Measurements from ENCODE around the gene RNF187.

Gene RNF187

DNA sequence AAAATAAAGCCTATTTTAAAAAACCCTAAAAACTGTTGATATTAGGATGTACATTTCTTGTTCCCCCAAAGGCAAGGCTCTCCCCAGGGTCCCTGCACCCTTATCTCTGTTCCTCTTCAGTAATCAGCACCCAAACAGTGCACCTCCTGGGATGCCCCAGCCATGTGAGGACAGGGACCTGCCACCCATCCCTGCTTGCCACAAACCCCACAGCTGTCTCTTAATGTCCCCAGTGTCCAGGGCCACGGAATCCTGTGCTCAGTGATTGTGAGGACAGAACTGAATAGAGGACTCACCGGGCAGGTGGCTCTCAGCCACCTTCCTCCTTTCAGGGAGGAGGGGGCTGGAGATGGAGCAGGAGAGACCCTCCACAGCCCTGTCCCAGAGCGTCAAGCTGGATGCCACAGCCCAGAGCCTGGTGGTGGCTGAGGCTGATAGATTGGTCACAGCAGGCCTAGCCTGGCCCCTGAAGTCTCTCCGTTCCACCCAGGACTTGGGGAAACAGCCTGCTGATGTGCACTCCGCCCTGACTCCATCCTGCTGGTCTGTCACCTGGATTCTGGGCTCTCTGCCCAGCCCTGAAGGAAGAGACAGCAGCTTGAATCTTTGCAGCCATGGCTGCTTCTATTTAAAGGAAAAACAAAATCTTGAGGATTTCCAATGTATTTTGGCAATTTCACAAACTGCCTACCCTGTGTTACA lies 23.1 kb downstream of the RNF187 start:
- no peak for DNase-seq (ENCODE audit: low read depth)

GRCh38 chr1:228510803-228511413 lies 23.7 kb downstream of the RNF187 start:
- DNase-seq (ENCODE audit: low read depth), result no peak

DNA sequence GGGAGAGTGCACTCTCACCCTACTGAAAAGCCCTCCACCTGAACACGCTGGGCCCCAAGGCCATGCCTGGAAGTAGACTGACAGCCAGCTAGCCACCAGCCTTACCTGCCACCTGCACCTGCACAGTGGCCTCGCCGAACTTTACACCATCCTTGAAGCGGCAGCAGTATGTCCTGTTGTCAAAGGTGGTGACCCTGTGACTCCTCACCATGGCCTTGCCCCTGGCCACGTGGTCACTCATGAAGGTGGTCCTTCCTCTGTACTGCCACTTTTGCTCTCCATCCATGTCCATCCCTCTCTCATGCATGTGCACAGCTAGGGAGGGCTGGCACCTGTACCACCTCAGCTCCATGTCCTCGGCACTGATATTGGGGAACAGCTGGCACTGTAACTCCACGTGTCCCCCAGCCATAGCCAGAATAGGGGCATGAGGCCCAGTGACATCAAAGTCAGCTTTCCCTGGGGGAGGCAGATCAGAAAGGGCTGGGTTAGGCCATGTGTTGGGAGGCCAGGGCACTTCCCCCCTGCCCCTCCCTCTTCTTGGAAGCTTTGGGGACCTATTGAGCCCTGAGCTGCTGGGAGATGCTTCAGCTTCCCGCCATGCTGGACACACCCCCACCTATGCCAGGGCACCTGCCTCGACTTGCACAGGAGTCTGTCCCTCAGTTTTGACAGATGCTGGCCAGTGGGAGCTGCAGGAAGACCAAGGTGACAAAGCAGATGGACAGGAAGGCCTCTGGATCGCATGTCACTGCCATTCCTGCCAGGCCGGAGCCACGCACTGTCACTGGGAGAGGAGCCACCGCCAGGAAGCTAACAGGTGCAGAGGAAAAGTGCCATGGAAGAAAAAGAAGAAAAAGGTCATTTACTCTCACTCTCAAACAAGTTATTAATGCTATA lies 24.6 kb downstream of the RNF187 start:
- DNase-seq (ENCODE audit: low read depth), result no peak

GRCh38 chr1:228512781-228513198 lies 25.6 kb downstream of the RNF187 start:
- DNase-seq (ENCODE audit: low read depth), result no peak

GRCh38 chr1:228513236-228513900 lies 26.2 kb downstream of the RNF187 start:
- DNase-seq (ENCODE audit: low read depth), result no peak

GRCh38 chr1:228514421-228514820 lies 27.2 kb downstream of the RNF187 start:
- no peak for DNase-seq (ENCODE audit: low read depth)

GRCh38 chr1:228515200-228515834 lies 28.1 kb downstream of the RNF187 start:
- peak; percentile 27 for DNase-seq (ENCODE audit: low read depth)

GRCh38 chr1:228517655-228518054 lies 30.5 kb downstream of the RNF187 start:
- DNase-seq (ENCODE audit: low read depth), result no peak

- DNase-seq (ENCODE audit: low read depth), result no peak
These were observed 40.4 kb downstream of the RNF187 start for GRCh38 chr1:228527596-228527995.

DNA sequence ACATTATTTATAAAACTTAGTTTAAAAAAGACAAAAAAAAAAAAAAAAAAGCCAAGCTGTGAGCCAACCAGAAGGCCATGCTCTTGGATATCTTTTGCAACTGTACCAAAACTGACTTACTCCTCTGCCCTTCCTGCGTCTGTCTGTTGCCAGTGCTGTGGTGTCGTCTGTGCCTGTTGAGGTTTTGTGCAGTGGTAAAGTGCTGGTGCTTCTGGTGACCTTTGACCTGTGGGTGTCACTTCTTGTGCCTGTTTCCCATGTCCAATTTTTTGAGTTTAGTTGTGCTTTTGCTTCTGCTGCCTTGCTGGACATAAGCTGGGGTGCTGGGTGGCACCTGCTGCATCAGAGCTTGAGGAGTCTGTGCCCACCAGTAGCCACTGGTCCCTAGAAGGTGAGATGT lies 41.4 kb downstream of the RNF187 start:
- DNase-seq (ENCODE audit: low read depth), result no peak

DNA sequence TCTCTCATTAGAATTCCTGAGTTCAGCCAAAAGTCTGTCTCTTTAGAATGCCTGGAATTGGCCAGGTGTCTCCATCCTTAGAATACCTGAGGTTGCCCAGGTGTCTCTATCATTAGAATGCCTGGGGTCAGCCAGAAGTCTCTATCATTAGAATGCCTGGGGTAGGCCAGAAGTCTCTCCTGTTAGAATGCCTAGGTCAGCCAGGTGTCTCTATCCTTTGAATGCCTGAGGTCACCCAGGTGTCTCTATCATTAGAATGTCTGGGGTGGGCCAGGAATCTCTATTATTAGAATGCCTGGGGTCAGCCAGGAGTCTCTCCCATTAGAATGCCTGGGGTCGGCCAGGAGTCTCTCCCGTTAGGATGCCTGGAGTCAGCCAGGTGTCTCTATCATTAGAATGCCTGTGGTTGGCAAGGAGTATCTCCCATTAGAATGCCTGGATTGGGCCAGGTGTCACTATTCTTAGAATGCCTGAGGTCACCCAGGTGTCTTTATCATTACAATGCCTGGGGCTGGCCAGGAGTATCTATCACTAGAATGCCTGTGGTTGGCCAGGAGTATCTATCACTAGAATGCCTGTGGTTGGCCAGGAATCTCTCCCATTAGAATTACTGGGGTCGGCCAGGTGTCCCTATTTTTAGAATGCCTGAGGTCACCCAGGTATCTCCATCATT lies 43.0 kb downstream of the RNF187 start:
- no peak for DNase-seq (ENCODE audit: low read depth)

DNA sequence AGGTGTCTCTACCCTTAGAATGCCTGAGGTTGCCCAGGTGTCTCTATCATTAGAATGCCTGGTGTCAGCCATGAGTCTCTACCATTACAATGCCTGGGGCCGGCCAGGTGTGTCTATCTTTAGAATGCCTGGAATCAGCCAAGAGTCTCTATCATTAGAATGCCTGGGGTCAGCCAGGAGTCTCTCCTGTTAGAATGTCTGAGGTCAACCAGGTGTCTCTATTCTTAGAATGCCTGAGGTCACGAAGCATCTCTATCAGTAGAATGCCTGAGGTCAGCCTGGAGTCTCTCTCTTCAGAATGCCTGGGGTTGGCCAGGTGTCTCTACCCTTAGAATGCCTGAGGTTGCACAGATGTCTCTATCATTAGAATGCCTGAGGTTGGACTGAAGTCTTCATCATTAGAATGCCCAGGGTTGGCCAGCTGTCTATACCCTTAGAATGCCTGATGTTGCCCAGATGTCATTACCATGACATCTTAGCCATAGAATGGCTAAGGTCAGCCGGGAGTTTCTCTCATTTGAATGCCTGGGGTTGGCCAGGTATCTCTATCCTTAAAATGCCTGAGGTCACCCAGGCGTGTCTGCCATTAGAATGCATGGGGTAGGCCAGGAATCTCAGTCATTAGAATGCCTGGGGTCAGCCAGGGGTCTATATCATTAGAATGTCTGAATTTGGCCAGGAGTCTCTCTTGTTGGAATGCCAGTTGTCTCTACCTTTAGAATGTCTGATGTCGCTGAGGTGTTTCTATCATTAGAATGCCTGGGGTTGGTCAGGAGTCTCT lies 44.0 kb downstream of the RNF187 start:
- no peak for DNase-seq (ENCODE audit: low read depth)

DNA sequence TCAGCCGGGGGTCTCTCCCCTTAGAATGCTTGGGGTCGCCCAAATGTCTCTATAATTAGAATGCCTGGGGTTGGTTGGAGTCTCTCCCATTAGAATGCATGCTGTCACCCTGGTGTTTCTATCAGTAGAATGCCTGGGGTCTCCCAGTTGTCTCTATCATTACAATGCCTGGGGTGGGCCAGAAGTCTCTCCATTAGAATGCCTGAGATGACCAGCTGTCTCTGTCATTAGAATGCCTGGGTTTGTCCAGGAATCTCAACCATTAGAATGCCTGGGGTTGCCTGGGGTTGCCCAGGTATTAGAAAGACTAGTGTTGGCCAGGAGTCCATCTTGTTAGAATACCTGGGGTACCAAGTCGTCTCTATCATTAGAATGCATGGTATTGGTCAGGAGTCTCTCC lies 51.6 kb downstream of the RNF187 start:
- no peak for DNase-seq (ENCODE audit: low read depth)

DNA sequence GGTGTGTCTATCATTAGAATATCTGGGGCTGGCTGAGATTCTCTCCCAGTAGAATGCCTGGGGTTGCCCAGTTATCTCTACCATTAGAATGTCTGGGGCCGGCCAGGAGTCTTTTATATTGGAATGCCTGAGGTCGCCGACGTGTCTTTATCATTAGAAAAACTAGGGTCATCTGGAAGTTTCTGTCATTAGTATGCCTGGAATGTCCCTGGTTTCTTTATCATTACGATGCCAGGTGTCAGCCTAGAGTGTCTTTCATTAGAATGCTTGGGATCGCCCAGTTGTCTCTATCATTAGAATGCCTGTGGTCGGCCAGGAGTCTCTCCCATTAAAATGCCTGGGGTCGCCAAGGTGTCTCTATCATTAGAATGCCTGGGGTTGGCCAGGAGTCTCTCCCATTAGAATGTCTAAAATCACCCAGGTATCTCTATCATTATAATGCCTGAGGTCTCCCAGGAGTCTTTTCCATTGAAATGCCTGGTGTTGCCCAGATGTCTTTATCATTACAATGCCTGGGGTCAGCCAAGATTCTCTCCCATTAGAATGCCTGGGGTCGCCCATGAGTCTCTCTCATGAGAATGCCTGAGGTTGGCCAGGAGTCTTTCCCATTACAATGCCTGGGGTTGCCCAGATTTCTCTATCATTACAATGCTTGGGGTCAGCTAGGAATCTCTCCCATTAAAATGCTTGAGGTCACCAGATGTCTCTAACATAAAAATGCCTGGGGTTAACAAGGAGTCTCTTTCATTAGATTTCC lies 53.2 kb downstream of the RNF187 start:
- DNase-seq (ENCODE audit: low read depth), result no peak

- no peak for DNase-seq (ENCODE audit: low read depth)
These were observed 54.5 kb downstream of the RNF187 start for GRCh38 chr1:228541725-228542124.

DNA sequence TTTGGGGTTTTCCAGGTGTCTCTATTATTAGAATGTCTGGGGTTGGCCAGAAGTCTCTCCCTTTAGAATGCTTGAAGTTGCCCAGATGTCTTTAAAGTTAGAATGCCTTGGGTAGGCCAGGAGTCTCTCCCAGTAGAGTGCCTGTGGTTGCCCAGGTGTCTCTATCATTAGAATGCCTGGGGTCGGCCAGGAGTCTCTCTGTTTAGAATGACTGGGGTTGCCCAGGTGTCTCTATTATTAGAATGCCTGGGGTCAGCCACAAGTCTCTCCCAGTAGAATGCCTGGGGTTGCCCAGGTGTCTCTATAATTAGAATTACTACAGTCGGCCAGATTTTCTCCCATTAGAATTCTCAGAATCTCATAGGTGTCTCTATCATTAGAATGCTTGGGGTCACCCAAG lies 55.2 kb downstream of the RNF187 start:
- DNase-seq (ENCODE audit: low read depth), result no peak

- DNase-seq (ENCODE audit: low read depth), result no peak
These were observed 55.8 kb downstream of the RNF187 start for GRCh38 chr1:228542981-228543380.

- no peak for DNase-seq (ENCODE audit: low read depth)
These were observed 56.2 kb downstream of the RNF187 start for GRCh38 chr1:228543396-228543795.

- no peak for DNase-seq (ENCODE audit: low read depth)
These were observed 57.1 kb downstream of the RNF187 start for GRCh38 chr1:228544021-228544850.

Data from fibroblast of the conjunctiva (primary cell).